Mesenchymal stem cell (in vitro differentiated cells and primary cell): ENCODE results near the gene RXFP2.

ENCODE experiments used
- DNase-seq: peaks from one replicate; pipeline ENCODE4 v3.0.0-alpha.2; 2013
- H2AFZ ChIP-seq: one replicate; pipeline ENCODE4 v1.6.1; 2013; ENCODE audit warnings: low read depth, mild to moderate bottlenecking, control low read depth, inconsistent platforms, low read length, moderate library complexity
- H2AK5ac ChIP-seq: 2 replicates; pipeline ENCODE4 v1.6.1; 2013; ENCODE audit warnings: low read length, moderate library complexity, mild to moderate bottlenecking, inconsistent platforms; ENCODE audit not compliant: severe bottlenecking
- H2BK120ac ChIP-seq: one replicate; pipeline ENCODE4 v1.6.1; 2013; ENCODE audit warnings: low read depth, mild to moderate bottlenecking, inconsistent platforms, low read length, moderate library complexity
- H2BK12ac ChIP-seq, 2 experiments: one replicate each; pipeline ENCODE4 v1.6.1; 2013; ENCODE audit warnings: inconsistent platforms in 2 of 2, low read length in 2 of 2, mild to moderate bottlenecking in 2 of 2, moderate library complexity in 2 of 2, control low read depth in 1 of 2
- H2BK15ac ChIP-seq: one replicate; pipeline ENCODE4 v1.6.1; 2013; ENCODE audit warnings: mild to moderate bottlenecking, low read depth, inconsistent platforms; ENCODE audit not compliant: poor library complexity, severe bottlenecking
- H2BK5ac ChIP-seq: 2 replicates; pipeline ENCODE4 v1.6.1; 2013; ENCODE audit warnings: low read depth, mild to moderate bottlenecking, low read length, control low read depth, inconsistent platforms; ENCODE audit not compliant: poor library complexity, severe bottlenecking
- H3K14ac ChIP-seq, 2 experiments: one replicate each; pipeline ENCODE4 v1.6.1; 2013; ENCODE audit warnings: inconsistent platforms in 2 of 2, low read length in 2 of 2, control low read depth in 1 of 2, mild to moderate bottlenecking in 1 of 2, moderate library complexity in 1 of 2
- H3K18ac ChIP-seq, 2 experiments: one replicate each; pipeline ENCODE4 v1.6.1; 2013; ENCODE audit warnings: inconsistent platforms in 2 of 2, low read length in 2 of 2, control low read depth in 1 of 2, low read depth in 1 of 2, mild to moderate bottlenecking in 1 of 2
- H3K23ac ChIP-seq, 2 experiments: one replicate each; pipeline ENCODE4 v1.6.1; 2013; ENCODE audit warnings: inconsistent platforms in 2 of 2, low read length in 2 of 2, mild to moderate bottlenecking in 2 of 2, moderate library complexity in 2 of 2, control low read depth in 1 of 2
- H3K27ac ChIP-seq: 2 replicates; pipeline ENCODE4 v1.5.1; 2013; ENCODE audit warnings: mild to moderate bottlenecking, moderate library complexity, low read length, control low read depth, inconsistent platforms; ENCODE audit not compliant: poor library complexity, severe bottlenecking
- H3K27me3 ChIP-seq, 2 experiments: 2 replicates each; pipeline versions ENCODE4 v1.6.1 to v1.7.0; 2013; ENCODE audit warnings: low read length in 2 of 2, mild to moderate bottlenecking in 2 of 2, moderate library complexity in 2 of 2, control low read depth in 1 of 2, inconsistent platforms in 1 of 2; ENCODE audit not compliant: control insufficient read depth in 1 of 2, insufficient read depth in 1 of 2
- H3K36me3 ChIP-seq, 2 experiments: 2 replicates each; pipeline versions ENCODE4 v1.6.1 to v1.7.0; 2013; ENCODE audit warnings: low read length in 2 of 2, control low read depth in 1 of 2, inconsistent platforms in 1 of 2, low read depth in 1 of 2, mild to moderate bottlenecking in 1 of 2; ENCODE audit not compliant: insufficient read depth in 2 of 2, control insufficient read depth in 1 of 2
- H3K4ac ChIP-seq, 2 experiments: one replicate each; pipeline ENCODE4 v1.6.1; 2013; ENCODE audit warnings: inconsistent platforms in 2 of 2, low read length in 2 of 2, mild to moderate bottlenecking in 2 of 2, moderate library complexity in 2 of 2, control low read depth in 1 of 2, low read depth in 1 of 2
- H3K4me1 ChIP-seq: 2 replicates; pipeline ENCODE4 v1.6.1; 2013; ENCODE audit warnings: low read depth, low read length, control low read depth; ENCODE audit not compliant: control insufficient read depth, insufficient read depth
- H3K4me2 ChIP-seq: 2 replicates; pipeline ENCODE4 v1.6.1; 2013; ENCODE audit warnings: low read length, mild to moderate bottlenecking, inconsistent platforms; ENCODE audit not compliant: poor library complexity, severe bottlenecking
- H3K4me3 ChIP-seq, 2 experiments: 2 replicates each; pipeline versions ENCODE4 v1.5.1 to v1.7.0; 2013; ENCODE audit warnings: low read length in 2 of 2, mild to moderate bottlenecking in 2 of 2, control low read depth in 1 of 2, low read depth in 1 of 2; ENCODE audit not compliant: insufficient read depth in 1 of 2
- H3K79me1 ChIP-seq: replicated peaks from 2 replicates; pipeline ENCODE4 v1.6.1; 2013; ENCODE audit warnings: mild to moderate bottlenecking, control low read depth, low read length, inconsistent platforms; ENCODE audit not compliant: poor library complexity, severe bottlenecking
- H3K9ac ChIP-seq: 2 replicates; pipeline ENCODE4 v1.7.0; 2013; ENCODE audit warnings: mild to moderate bottlenecking, low read length, moderate library complexity
- H3K9me3 ChIP-seq: 2 replicates; pipeline ENCODE4 v1.7.0; 2013; ENCODE audit warnings: mild to moderate bottlenecking, low read length; ENCODE audit not compliant: control insufficient read depth
- H4K8ac ChIP-seq: one replicate; pipeline ENCODE4 v1.6.1; 2013; ENCODE audit warnings: inconsistent platforms, mild to moderate bottlenecking, low read length, moderate library complexity
- H4K91ac ChIP-seq: one replicate; pipeline ENCODE4 v1.6.1; 2013; ENCODE audit warnings: mild to moderate bottlenecking, low read length, inconsistent platforms
- WGBS: methylation state at CpG from one replicate; pipeline ENCODE4 v1.1.7; 2013; ENCODE audit warnings: mixed read lengths; 5-methylcytosine and 5-hydroxymethylcytosine counted together

Gene RXFP2

DNA sequence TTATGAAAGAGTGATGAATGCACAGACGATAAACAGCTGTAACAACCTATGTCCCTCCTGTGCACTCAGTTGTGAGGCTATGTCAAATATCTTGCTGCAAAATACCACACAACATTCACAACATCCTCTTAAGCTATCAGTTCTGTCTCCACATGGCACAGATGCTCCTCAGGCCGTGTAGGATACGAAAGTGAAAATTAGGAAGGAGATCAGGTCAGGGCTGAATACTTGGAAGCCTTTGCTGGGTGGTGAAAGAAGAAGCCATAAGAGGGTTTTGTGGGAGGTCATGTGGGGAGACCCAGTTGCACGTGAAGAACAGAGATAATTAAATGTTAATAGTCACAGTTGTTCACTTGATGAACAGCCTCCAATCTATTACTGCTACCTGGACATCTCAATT, 58.9 kb downstream of the RXFP2 start:
- H3K14ac ChIP-seq: no peak overlapping the region
- DNase-seq: no peak

DNA sequence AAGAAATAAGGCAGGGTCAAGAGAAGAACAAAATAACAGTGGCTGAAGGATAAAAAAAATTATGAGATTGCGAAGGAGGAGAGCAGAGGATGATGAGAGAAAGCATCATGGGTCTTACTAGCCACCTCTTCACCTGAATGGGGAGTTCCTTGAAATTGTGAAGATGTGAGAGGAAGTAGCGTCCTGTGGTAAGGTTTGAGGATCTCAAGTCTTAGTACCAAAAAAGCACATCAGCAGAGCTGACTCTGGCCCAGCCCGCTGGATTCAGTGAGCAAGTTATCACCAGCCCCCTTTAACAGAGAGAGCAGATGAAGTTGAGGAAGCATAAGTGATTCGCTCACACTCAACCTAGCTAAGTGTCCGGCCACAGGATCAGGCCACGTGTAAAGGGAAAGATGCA, 61.8 kb downstream of the RXFP2 start:
- no peaks in the 10 kb centered on the region for H3K4me1 ChIP-seq
- H4K91ac ChIP-seq: no peak overlapping the region
- no peak overlapping the region for H3K4ac ChIP-seq
- no peaks in the 10 kb centered on the region for H3K27me3 ChIP-seq
- no peak overlapping the region for H3K27ac ChIP-seq
- no peak overlapping the region for H3K18ac ChIP-seq
- H3K9me3 ChIP-seq: no peaks in the 10 kb centered on the region
- H3K4me2 ChIP-seq: no peak overlapping the region
- H2BK5ac ChIP-seq: no peak overlapping the region
- 92% methylated on average over 5 of the region's 6 CpGs for WGBS
- H2AK5ac ChIP-seq: no peak overlapping the region
- H2AFZ ChIP-seq: no peak overlapping the region
- H3K14ac ChIP-seq: no peak overlapping the region
- H3K9ac ChIP-seq: no peak overlapping the region
- H2BK15ac ChIP-seq: no peak overlapping the region
- no peak overlapping the region for H3K23ac ChIP-seq
- H2BK120ac ChIP-seq: no peak overlapping the region
- DNase-seq: no peak
- no peak overlapping the region for H2BK12ac ChIP-seq
- H3K36me3 ChIP-seq: no peaks in the 10 kb centered on the region
- no peak overlapping the region for H4K8ac ChIP-seq
- no peak overlapping the region for H3K4me3 ChIP-seq
- H3K79me1 ChIP-seq: no peaks in the 10 kb centered on the region

More for the DNA sequence above, 58.9 kb downstream of the RXFP2 start:
- H3K18ac ChIP-seq: no peak overlapping the region
- H2BK12ac ChIP-seq: no peak overlapping the region
- H3K79me1 ChIP-seq: no peaks in the 10 kb centered on the region
- no peak overlapping the region for H2AFZ ChIP-seq
- H3K36me3 ChIP-seq: no peaks in the 10 kb centered on the region
- H2BK5ac ChIP-seq: no peak overlapping the region
- no peak overlapping the region for H3K4me3 ChIP-seq
- H4K91ac ChIP-seq: no peak overlapping the region
- H4K8ac ChIP-seq: no peak overlapping the region
- no peaks in the 10 kb centered on the region for H3K4me1 ChIP-seq
- no peak overlapping the region for H3K4ac ChIP-seq
- 89% methylated on average over 4 of the region's 4 CpGs for WGBS
- no peak overlapping the region for H2BK15ac ChIP-seq
- no peak overlapping the region for H3K27ac ChIP-seq
- H3K23ac ChIP-seq: no peak overlapping the region
- no peak overlapping the region for H3K9ac ChIP-seq
- no peak overlapping the region for H2BK120ac ChIP-seq
- no peak overlapping the region for H3K4me2 ChIP-seq
- H3K27me3 ChIP-seq: no peaks in the 10 kb centered on the region
- H2AK5ac ChIP-seq: no peak overlapping the region
- H3K9me3 ChIP-seq: no peaks in the 10 kb centered on the region

DNA sequence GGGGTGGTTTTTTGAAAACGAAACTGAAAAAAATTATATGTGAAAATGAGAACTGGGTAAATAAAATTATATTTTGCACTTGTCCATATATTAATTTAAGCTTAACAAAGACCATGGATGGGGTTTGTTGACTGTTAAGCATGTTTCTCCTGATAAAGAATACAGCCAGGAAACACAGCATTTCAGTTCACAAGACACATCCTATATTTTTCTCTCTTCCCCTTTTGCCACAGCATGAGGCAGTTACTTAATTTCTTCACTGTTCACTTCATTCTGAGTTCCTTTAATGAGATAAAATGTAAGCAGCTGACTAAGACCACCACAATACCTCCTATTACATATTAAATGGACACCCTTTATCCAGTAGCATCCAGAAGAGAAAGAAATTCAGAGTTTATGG, 64.0 kb downstream of the RXFP2 start:
- no CpG with 5 or more reads among the region's 1 CpG for WGBS
- no peak overlapping the region for H2BK12ac ChIP-seq

DNA sequence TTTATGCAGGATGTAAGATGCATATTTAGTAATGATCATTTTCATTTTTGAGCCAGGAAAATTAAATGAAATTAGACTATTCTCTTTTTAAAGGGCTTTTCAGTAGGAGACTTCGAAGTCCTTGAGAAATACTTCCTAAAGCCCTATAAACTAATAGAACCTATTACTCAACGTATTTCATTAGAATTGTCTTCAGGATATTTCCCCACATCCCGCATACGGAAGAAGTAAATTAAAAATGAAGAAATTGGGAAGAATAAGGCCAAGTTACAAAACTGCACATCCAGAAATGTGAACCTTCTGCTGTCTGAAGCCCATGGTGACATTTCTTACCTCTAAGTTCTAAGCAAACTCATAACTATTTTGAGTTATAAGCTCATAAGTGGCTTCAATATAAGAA, 66.5 kb downstream of the RXFP2 start:
- H2AK5ac ChIP-seq: no peak overlapping the region
- no peaks in the 10 kb centered on the region for H3K36me3 ChIP-seq
- H2BK15ac ChIP-seq: no peak overlapping the region

More for the DNA sequence above, 64.0 kb downstream of the RXFP2 start:
- H3K4me3 ChIP-seq: no peak overlapping the region
- peak overlapping the region; percentile 17 for H3K9ac ChIP-seq
- H2BK15ac ChIP-seq: no peak overlapping the region
- H2BK5ac ChIP-seq: no peak overlapping the region
- H3K4me1 ChIP-seq: no peaks in the 10 kb centered on the region
- H3K23ac ChIP-seq: no peak overlapping the region
- no peak overlapping the region for H4K91ac ChIP-seq
- H3K27me3 ChIP-seq: no peaks in the 10 kb centered on the region
- no peaks in the 10 kb centered on the region for H3K36me3 ChIP-seq
- H3K14ac ChIP-seq: no peak overlapping the region
- no peak overlapping the region for H3K18ac ChIP-seq
- no peak overlapping the region for H2AK5ac ChIP-seq
- no peaks in the 10 kb centered on the region for H3K79me1 ChIP-seq
- no peaks in the 10 kb centered on the region for H3K9me3 ChIP-seq
- H3K4ac ChIP-seq: no peak overlapping the region
- no peak overlapping the region for H3K27ac ChIP-seq
- no peak overlapping the region for H2AFZ ChIP-seq
- DNase-seq: no peak
- H3K4me2 ChIP-seq: no peak overlapping the region
- no peak overlapping the region for H2BK120ac ChIP-seq
- H4K8ac ChIP-seq: no peak overlapping the region

More for the DNA sequence above, 66.5 kb downstream of the RXFP2 start:
- Histone ChIP-seq H3K4me3 (no peak overlapping the region), H3K14ac (no peak overlapping the region), H3K23ac (no peak overlapping the region), H3K27me3 (no peaks in the 10 kb centered on the region), H3K4me2 (no peak overlapping the region), H3K79me1 (no peaks in the 10 kb centered on the region), H4K8ac (no peak overlapping the region), H2BK120ac (no peak overlapping the region), H4K91ac (no peak overlapping the region), H2AFZ (no peak overlapping the region), H3K9ac (no peak overlapping the region), H3K18ac (no peak overlapping the region), H3K9me3 (peaks cover 11% of the 10 kb centered on the region), H3K4me1 (no peaks in the 10 kb centered on the region), H2BK12ac (no peak overlapping the region), H3K4ac (no peak overlapping the region), H3K27ac (no peak overlapping the region), H2BK5ac (no peak overlapping the region)
- 100% methylated on average over 2 of the region's 4 CpGs for WGBS
- no peak for DNase-seq
